ENCODE measurements around the gene ELK4.
"Not testable (repeated sequence)": the region's sequence is repeated elsewhere in the genome, so short reads cannot be mapped to it uniquely, and the experiment has no call there.

Gene ELK4

DNA sequence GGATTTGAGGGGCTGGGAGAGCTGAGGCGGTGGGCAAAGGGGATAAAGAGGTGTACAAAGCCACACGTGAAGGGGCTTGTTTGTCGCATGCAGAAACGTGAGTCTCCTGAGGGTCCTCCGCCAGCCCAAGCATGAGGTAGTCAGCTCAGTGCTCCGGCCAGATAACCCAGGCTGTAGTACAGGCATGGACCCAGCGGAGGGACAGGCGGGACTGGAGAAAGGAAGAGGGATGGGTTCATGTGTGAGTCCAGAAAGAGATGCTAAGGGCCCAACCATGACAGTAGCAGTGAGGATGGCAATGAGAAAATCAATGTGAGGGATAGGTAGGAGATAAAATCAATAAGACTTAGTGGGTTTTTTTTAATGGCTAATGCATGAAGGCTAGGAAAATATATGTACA, 13.7 kb upstream of the ELK4 start:
- TF ChIP-seq, protein P1, sequence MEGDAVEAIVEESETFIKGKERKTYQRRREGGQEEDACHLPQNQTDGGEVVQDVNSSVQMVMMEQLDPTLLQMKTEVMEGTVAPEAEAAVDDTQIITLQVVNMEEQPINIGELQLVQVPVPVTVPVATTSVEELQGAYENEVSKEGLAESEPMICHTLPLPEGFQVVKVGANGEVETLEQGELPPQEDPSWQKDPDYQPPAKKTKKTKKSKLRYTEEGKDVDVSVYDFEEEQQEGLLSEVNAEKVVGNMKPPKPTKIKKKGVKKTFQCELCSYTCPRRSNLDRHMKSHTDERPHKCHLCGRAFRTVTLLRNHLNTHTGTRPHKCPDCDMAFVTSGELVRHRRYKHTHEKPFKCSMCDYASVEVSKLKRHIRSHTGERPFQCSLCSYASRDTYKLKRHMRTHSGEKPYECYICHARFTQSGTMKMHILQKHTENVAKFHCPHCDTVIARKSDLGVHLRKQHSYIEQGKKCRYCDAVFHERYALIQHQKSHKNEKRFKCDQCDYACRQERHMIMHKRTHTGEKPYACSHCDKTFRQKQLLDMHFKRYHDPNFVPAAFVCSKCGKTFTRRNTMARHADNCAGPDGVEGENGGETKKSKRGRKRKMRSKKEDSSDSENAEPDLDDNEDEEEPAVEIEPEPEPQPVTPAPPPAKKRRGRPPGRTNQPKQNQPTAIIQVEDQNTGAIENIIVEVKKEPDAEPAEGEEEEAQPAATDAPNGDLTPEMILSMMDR (conservative IDR thresholded peaks at IDR 0.05; ENCODE audit: low read depth): no peak
- no peak for DNase-seq (ENCODE audit: low spot score)
- H3K27ac ChIP-seq: no peak overlapping the region
- ChIA-PET CTCF (interaction anchor here (0.6 to 2.4 kb wide), 8 partner anchors 11 to 452 kb away, joined by 3 to 18 read pairs (median 4); no protein-coding TSS in a partner anchor), POLR2A (ENCODE audit: low non-redundant PET) (interaction anchor here (0.5 kb wide), 1 partner anchor 54 kb away, joined by 5 read pairs; no protein-coding TSS in a partner anchor)

DNA sequence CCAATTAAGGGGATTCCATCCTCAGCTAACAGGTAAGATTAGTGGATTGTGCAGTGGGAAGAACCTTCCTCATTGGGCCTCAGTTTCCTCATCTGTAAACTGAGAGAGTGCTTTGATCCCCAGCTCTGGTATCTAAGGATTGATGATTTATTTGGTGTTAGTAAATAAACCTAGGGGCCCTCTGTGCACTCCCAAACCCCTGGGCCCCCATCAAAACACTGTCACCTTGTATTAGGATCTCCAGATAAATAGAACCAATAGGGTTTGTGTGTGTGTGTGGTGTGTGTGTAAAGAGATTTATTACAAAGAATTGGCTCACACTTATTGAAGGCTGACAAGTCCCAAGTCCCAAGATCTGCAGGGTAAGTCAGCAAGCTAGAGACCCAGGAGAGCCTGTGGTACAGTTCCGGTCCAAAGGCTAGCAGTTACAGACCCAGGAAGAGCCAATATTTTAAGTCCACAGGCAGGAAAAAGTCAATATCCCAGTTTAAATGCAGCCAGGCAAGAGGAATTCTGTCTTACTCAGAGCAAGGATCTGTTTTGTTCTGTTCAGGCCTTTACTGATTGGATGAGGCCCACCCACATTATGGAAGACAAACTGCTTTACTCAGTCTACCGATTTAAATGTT, 11.0 kb upstream of the ELK4 start:
- H3K27ac ChIP-seq: no peak overlapping the region
- no peak for DNase-seq (ENCODE audit: low spot score)
- TF ChIP-seq, protein P1 (conservative IDR thresholded peaks at IDR 0.05; ENCODE audit: low read depth): no peak
- POLR2A ChIA-PET (ENCODE audit: low non-redundant PET): no interaction called here
- CTCF ChIA-PET: interaction anchor here (0.6 to 2.2 kb wide), 4 partner anchors 10 to 118 kb away, joined by 3 to 12 read pairs (median 8); no protein-coding TSS in a partner anchor

DNA sequence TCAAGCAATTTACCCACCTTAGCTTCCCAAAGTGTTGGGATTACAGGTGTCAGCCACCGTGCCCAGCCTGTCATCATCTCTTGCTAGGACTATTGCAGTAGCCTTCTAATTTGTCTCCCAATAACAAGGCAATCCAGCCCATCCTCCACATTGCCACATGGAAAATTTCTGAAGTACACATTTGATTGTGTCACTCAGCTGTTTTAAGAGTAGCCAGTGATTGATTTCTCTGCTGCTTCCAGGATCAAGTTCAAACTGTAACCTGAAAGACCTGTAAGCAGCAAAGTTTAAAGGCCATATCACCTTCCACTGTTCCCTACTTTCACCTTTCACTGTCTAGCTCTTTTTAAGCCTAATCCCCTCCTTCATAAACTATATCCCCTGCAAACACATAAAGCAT, 7.8 kb upstream of the ELK4 start:
- DNase-seq (ENCODE audit: low spot score): no peak
- ChIA-PET POLR2A (ENCODE audit: low non-redundant PET) (no interaction called here), CTCF (interaction anchor here (0.6 to 1.9 kb wide), 3 partner anchors 18 to 23 kb away, joined by 3 to 10 read pairs (median 3); no protein-coding TSS in a partner anchor)

DNA sequence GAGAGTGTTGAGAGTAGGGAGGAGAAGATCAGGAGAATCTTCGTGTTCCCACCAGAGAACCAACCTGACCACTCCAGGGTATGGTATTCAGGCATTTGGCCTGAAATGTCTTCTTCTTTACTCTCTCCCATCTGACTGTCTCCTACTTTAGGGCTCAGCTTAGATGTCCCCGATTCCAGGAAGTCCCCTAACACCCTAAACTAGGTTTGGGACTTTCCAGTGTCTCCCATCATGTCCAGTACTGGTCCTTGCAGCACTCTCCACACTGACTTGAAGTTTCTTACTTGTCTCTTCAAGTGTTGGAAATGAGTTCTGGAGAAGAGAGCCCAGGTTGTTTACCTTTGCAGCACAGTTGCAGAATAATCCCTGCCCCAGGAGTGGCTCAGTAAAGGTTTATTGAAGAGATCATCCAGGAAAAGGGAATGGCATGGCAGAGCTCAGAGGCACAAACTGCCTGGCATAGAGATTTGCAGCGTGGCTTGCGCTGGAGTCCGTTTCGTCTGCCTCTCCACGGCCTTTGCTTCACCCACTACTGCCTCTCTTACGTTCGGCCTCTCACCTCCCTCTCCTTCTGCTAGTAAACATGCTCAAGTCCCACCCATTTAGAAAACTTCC, 6.2 kb upstream of the ELK4 start:
- H3K27ac ChIP-seq: no peak overlapping the region
- TF ChIP-seq, protein P1 (conservative IDR thresholded peaks at IDR 0.05; ENCODE audit: low read depth): no peak
- DNase-seq (ENCODE audit: low spot score): no peak
- CTCF ChIA-PET: interaction anchor here (1.1 to 1.9 kb wide), 2 partner anchors 16 to 21 kb away, joined by 3 to 10 read pairs; no protein-coding TSS in a partner anchor
- POLR2A ChIA-PET (ENCODE audit: low non-redundant PET): interaction anchor here (0.5 kb wide), 1 partner anchor 15 kb away, joined by 4 read pairs; no protein-coding TSS in a partner anchor

More for the DNA sequence above, 7.8 kb upstream of the ELK4 start:
- H3K27ac ChIP-seq: no peak overlapping the region
- TF ChIP-seq, protein P1 (conservative IDR thresholded peaks at IDR 0.05; ENCODE audit: low read depth): no peak

DNA sequence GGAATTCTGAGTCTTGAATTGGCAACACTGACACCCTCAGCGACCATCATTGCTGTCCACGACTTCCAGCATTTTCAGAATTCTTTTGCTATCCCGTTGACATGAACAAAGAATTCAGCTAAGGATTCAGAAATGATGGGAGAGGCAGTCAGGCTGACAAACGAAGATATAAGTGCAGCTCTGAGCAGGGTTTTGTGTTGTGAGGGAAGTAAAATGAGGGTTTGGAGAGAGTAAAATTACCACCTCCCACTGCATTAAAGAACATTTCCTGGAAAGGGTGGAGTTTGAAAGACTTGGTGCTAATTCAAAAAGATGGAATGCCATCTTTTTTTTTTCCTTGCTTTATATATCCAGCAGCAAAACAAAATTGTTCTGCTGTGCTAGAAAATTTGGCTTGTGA, 4.9 kb upstream of the ELK4 start:
- POLR2A ChIA-PET (ENCODE audit: low non-redundant PET): no interaction called here
- CTCF ChIA-PET: interaction anchor here (0.6 to 2.9 kb wide), 7 partner anchors 10 to 393 kb away, joined by 3 to 35 read pairs (median 4); no protein-coding TSS in a partner anchor

DNA sequence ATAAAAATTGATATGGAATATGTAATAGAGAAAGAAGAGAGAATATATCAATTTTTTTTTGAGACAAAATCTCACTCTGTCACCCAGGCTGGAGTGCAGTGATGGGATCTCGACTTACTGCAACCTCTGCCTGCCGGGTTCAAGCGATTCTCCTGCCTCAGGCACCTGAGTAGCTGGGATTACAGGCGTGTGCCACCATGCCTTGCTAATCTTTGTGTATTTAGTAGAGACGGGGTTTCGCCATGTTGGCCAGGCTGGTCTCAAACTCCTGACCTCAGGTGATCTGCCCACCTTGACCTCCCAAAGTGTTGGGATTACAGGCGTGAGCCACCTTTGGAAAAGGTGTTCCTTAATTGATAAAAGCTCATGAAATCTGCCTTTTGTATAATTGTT, 4.3 kb upstream of the ELK4 start:
- H3K27ac ChIP-seq; POLR2A ChIA-PET (ENCODE audit: low non-redundant PET); DNase-seq (ENCODE audit: low spot score): not testable (repeated sequence)
- CTCF ChIA-PET: interaction anchor here (0.5 to 2.9 kb wide), 10 partner anchors 11 to 416 kb away, joined by 3 to 35 read pairs (median 4); no protein-coding TSS in a partner anchor

More for the DNA sequence above, 4.9 kb upstream of the ELK4 start:
- H3K27ac ChIP-seq: no peak overlapping the region
- DNase-seq (ENCODE audit: low spot score): no peak
- TF ChIP-seq, protein P1 (conservative IDR thresholded peaks at IDR 0.05; ENCODE audit: low read depth): no peak
